Spleen (tissue), 7 donors: ENCODE results near the gene ARHGEF7.

ENCODE experiments used
- POLR2AphosphoS5 ChIP-seq, 3 donors: sonication (generic); formaldehyde crosslinking; IDR thresholded peaks; one replicate each; pipeline ENCODE4 v1.5.1; 2017; ENCODE audit warnings: antibody characterized with exemption in 3 of 3
- TF ChIP-seq, protein P1 (sequence below), 11 experiments: fragments of 200-600 bp in 7 of 11; fragments of 450-650 bp in 4 of 11; sonication (generic) in 4 of 11; IDR thresholded peaks in 8 of 11; conservative IDR thresholded peaks in 3 of 11; 1 replicate in 7 of 11; 2 replicates in 4 of 11; pipeline versions ENCODE4 v1.4.0 to v1.8.0; 2016 to 2021; ENCODE audit warnings: antibody characterized with exemption in 11 of 11, inconsistent platforms in 4 of 11, mild to moderate bottlenecking in 1 of 11
- donor health status: DM: no; HTN: no; CAD: no; lungs with moderate emphysema.
- donor health status: DM: no; HTN: no; CAD: no.
- donor health status: DM: no; HTN: no; CAD: no.

- TF ChIP-seq, protein P1, sequence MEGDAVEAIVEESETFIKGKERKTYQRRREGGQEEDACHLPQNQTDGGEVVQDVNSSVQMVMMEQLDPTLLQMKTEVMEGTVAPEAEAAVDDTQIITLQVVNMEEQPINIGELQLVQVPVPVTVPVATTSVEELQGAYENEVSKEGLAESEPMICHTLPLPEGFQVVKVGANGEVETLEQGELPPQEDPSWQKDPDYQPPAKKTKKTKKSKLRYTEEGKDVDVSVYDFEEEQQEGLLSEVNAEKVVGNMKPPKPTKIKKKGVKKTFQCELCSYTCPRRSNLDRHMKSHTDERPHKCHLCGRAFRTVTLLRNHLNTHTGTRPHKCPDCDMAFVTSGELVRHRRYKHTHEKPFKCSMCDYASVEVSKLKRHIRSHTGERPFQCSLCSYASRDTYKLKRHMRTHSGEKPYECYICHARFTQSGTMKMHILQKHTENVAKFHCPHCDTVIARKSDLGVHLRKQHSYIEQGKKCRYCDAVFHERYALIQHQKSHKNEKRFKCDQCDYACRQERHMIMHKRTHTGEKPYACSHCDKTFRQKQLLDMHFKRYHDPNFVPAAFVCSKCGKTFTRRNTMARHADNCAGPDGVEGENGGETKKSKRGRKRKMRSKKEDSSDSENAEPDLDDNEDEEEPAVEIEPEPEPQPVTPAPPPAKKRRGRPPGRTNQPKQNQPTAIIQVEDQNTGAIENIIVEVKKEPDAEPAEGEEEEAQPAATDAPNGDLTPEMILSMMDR (IDR thresholded peaks at IDR 0.05 in 8 of 11, conservative IDR thresholded peaks at IDR 0.05 in 3 of 11), result no peak
- TF ChIP-seq POLR2AphosphoS5 (IDR thresholded peaks at IDR 0.05), result no peak
Observed at GRCh38 chr13:111322001-111322915, 207.1 kb downstream of the ARHGEF7 start.
